H1 (cell line): ENCODE measurements around the gene LEFTY2.

ENCODE experiments used
- BRCA1 ChIP-seq: IDR thresholded peaks from 2 replicates; pipeline ENCODE4 v1.6.1; 2012; ENCODE audit warnings: low read depth, low read length, improper control_type of control experiment
- EGR1 ChIP-seq: IDR thresholded peaks from 2 replicates; pipeline ENCODE4 v1.6.1; 2011; ENCODE audit warnings: low read depth, low read length, borderline replicate concordance
- POLR2AphosphoS5 ChIP-seq: IDR thresholded peaks from 2 replicates; pipeline ENCODE4 v1.6.1; 2011; ENCODE audit warnings: low read depth, low read length
- SP4 ChIP-seq: IDR thresholded peaks from 2 replicates; pipeline ENCODE4 v1.6.1; 2012; ENCODE audit warnings: low read length, inconsistent platforms
- SRF ChIP-seq: IDR thresholded peaks from 2 replicates; pipeline ENCODE4 v1.6.1; 2011; ENCODE audit warnings: mild to moderate bottlenecking, low read depth, low read length, moderate library complexity
- YY1 ChIP-seq: IDR thresholded peaks from 2 replicates; pipeline ENCODE4 v1.6.1; 2011; ENCODE audit warnings: low read depth, mild to moderate bottlenecking, low read length
- TF ChIP-seq, protein P1 (sequence below), 3 experiments: IDR thresholded peaks; 1 replicate in 2 of 3; 2 replicates in 1 of 3; pipeline versions ENCODE4 v1.5.1 to v1.6.1; 2011; ENCODE audit warnings: low read length in 3 of 3, mild to moderate bottlenecking in 3 of 3, inconsistent platforms in 2 of 3, low read depth in 1 of 3, moderate library complexity in 1 of 3; ENCODE audit not compliant: insufficient read depth in 1 of 3; ENCODE audit errors: control extremely low read depth in 1 of 3
- TF ChIP-seq, protein P2 (sequence below): IDR thresholded peaks from 2 replicates; pipeline ENCODE4 v1.6.1; 2012; ENCODE audit warnings: low read length, inconsistent platforms
- TF ChIP-seq, protein P3 (sequence below): IDR thresholded peaks from 2 replicates; pipeline ENCODE4 v1.6.1; 2012; ENCODE audit warnings: inconsistent platforms

DNA sequence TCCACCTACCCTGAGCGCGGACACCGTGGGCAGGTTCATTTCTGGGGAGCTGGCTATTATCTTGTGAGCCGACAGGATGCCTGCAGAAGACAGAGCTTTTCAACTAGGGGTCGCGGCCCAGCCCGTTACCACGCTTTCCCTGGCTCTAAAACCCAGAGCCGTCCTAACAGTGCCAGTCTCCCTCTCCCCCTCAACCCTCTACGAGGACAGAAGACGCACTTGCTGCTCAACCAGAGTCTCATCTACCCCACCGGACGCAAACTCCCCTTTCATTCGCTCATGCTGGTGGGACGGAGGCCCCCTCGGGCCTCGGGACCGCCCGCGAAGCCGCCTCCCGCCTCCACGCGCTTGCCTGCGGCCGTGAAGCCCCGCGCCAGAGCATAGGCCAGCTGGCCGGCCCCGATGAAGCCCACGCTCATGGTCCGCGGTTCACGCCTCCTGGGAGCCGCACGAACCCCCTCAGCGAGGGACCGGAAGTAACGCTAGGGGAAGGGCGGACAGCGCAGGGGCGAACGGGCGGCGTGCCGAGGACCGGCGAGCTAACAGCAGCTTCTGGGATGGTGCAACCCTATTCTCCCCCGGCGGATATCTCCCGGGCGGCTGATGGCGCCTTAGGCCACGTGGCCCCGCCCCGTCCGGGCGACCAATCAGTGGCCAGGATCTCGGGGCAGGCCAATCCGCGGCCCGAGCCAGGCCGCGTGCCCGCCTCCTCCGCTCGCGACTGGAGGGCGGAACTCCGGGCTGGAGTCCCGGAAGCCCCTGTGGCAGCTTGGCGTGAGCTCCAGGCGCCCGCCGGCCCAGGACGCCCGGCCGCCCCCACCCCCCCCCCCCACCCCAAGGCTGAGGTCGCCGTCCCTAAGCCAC lies 17.1 kb downstream of the LEFTY2 start, which contains the start of gene PYCR2:
- TF ChIP-seq EGR1 (no peak), POLR2AphosphoS5 (peak; percentile 85), YY1 (peak; percentile 65; the same call in 1 of the 2 replicates), BRCA1 (no peak), SP4 (0 out of 2 replicates have a peak, but pooled peaks have one; percentile 38), SRF (no peak)
- TF ChIP-seq, protein P1, sequence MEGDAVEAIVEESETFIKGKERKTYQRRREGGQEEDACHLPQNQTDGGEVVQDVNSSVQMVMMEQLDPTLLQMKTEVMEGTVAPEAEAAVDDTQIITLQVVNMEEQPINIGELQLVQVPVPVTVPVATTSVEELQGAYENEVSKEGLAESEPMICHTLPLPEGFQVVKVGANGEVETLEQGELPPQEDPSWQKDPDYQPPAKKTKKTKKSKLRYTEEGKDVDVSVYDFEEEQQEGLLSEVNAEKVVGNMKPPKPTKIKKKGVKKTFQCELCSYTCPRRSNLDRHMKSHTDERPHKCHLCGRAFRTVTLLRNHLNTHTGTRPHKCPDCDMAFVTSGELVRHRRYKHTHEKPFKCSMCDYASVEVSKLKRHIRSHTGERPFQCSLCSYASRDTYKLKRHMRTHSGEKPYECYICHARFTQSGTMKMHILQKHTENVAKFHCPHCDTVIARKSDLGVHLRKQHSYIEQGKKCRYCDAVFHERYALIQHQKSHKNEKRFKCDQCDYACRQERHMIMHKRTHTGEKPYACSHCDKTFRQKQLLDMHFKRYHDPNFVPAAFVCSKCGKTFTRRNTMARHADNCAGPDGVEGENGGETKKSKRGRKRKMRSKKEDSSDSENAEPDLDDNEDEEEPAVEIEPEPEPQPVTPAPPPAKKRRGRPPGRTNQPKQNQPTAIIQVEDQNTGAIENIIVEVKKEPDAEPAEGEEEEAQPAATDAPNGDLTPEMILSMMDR (IDR thresholded peaks at IDR 0.05; ENCODE audit: control extremely low read depth in 1 of 3, insufficient read depth in 1 of 3, low read depth in 1 of 3, low read length in 3 of 3), result peak in 1 of 3 experiments; percentile 7; a peak in 1 of 4 replicates
- TF ChIP-seq, protein P2, sequence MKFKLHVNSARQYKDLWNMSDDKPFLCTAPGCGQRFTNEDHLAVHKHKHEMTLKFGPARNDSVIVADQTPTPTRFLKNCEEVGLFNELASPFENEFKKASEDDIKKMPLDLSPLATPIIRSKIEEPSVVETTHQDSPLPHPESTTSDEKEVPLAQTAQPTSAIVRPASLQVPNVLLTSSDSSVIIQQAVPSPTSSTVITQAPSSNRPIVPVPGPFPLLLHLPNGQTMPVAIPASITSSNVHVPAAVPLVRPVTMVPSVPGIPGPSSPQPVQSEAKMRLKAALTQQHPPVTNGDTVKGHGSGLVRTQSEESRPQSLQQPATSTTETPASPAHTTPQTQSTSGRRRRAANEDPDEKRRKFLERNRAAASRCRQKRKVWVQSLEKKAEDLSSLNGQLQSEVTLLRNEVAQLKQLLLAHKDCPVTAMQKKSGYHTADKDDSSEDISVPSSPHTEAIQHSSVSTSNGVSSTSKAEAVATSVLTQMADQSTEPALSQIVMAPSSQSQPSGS, result no peak
- TF ChIP-seq, protein P3, sequence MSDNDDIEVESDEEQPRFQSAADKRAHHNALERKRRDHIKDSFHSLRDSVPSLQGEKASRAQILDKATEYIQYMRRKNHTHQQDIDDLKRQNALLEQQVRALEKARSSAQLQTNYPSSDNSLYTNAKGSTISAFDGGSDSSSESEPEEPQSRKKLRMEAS, result peak; percentile 90
